ENCODE data around the gene DEPDC4.
A peak's percentile ranks its signal among the peaks of the same experiment; 100 is the strongest.
"Not testable (repeated sequence)": the region's sequence is repeated elsewhere in the genome, so short reads cannot be mapped to it uniquely, and the experiment has no call there.

Gene DEPDC4

DNA sequence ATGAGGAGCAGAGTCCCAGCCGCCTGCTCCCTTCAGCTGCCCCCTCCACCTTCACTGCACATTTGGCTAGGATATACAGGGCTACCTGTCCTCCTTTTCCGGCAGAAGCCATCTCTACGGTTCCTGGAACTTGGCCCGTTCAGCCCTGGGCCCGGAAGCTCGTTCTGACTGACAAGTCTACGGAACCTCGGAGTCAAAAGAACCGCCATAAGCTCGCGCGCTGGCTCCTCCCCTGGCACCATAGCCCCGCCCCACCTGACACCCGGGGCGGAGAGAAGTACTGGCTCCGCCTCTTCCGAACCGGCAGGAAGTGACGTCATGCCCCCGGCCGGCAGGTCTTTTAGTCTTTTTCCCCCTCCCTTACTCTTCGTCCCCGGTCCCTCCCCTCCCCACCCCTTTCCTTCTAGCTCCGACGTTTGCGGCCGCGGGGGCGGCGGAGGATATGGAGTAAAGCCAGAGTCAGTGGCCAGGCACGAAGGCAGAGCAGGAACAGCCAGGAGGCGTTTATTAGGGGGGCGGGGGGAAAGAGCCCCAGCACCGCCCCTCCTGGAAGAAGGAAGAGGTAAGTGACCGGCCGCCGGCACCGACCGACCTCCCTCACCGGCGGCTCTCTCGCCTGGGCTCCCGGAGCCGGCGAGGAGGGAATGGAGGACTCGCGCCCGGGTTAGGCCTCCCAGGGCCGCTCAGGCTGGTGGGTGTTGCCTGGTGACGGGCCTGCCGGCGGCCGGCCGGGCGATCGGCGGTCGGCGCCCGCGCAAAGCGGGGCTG lies at the start of gene DEPDC4, which contains the start of gene SCYL2:
Gene DEPDC4, minus strand, starts transcription at position 245 of the 768 bp plus-strand sequence. Its CDS starts 3 bp downstream, at position 242.
Gene SCYL2, plus strand, starts transcription at position 343 of the 768 bp plus-strand sequence. CDS start 15,794 bp downstream, outside the sequence.
- TF ChIP-seq CTCF (IDR thresholded peaks at IDR 0.05; ENCODE audit: borderline replicate concordance, insufficient read depth, low read depth, low read length) = no peak
- peak within 1 kb of the TSS; percentile 80 for H3K4me3 ChIP-seq (ENCODE audit: low read depth, low read length)

- TF ChIP-seq CTCF (IDR thresholded peaks at IDR 0.05; ENCODE audit: borderline replicate concordance, insufficient read depth, low read depth, low read length) = no peak
- H3K4me3 ChIP-seq (ENCODE audit: low read depth, low read length) = no peak overlapping the region
Measured at GRCh38 chr12:100311317-100311716, 44.4 kb upstream of the DEPDC4 start.

DNA sequence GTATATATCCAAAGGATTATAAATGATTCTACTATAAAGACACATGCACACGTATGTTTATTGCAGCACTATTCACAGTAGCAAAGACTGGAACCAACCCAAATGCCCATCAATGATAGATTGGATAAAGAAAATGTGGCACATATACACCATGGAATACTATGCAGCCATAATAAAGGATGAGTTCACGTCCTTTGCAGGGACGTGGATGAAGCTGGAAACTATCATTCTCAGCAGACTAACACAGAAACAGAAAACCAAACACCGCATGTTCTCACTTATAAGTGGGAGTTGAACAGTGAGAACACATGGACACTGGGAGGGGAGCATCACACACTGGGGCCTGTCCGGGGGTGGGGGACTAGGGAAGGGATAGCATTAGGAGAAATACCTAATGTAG lies 41.3 kb upstream of the DEPDC4 start:
- not testable (repeated sequence) for H3K4me3 ChIP-seq (ENCODE audit: low read depth, low read length)

GRCh38 chr12:100304334-100304733 lies 37.5 kb upstream of the DEPDC4 start:
- not testable (repeated sequence) for H3K4me3 ChIP-seq (ENCODE audit: low read depth, low read length)

DNA sequence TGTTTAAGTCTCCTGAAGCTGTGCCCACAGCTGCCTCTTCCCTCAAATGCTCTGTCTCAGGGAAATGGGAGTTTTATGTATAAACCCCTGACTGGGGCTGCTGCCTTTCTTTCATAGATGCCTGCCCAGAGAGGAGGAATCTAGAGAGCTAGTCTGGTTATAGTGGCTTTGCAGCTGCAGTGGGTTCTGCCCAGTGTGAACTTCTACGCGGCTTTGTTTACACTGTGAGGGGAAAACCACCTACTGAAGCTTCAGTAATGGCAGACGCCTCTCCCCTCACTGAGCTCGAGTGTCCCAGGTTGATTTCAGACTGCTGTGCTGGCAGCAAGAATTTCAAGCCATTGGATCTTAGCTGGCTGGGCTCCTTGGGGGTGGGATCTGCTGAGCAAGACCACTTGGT lies 37.0 kb upstream of the DEPDC4 start:
- no peak overlapping the region for H3K4me3 ChIP-seq (ENCODE audit: low read depth, low read length)
- no peak for TF ChIP-seq CTCF (IDR thresholded peaks at IDR 0.05; ENCODE audit: borderline replicate concordance, insufficient read depth, low read depth, low read length)

GRCh38 chr12:100302081-100302480 lies 35.2 kb upstream of the DEPDC4 start:
- H3K4me3 ChIP-seq (ENCODE audit: low read depth, low read length) = no peak overlapping the region
- TF ChIP-seq CTCF (IDR thresholded peaks at IDR 0.05; ENCODE audit: borderline replicate concordance, insufficient read depth, low read depth, low read length) = no peak

DNA sequence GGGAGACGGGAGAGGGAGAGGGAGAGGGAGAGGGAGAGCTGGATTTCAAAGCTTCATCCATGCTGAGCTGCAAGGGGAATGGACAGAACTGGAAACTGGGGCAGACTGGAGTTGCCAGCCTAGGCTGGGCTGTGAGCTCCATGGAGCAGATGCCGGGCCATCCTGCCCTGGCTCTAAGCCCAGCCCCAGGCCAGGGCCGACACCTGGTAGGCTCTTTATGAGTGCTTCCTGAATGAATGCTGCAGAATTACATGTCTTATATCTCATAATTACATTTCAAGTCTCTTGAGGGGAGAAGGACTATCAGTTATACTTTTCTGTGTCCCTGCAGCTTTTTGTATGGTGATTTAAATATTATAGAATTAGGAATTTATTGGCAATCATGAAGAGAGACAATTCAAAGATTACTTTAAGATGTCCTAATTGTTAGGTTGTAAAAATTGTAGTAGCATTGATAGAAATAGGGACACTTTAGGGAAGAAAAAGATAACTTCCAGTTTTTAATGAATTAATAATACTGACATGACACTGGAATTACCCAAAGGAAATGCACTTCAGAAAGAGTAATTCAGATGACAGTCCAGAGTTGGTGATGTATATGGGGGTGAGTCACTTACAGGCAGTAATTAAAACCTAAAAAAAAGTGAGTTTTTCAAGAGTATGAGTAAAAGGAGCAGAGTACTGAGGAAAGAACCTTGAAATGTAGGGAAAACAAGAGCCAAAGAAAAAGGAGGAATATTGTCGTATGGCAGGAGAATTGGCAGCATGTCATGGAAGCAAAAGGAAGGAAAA lies 29.1 kb upstream of the DEPDC4 start:
- H3K4me3 ChIP-seq (ENCODE audit: low read depth, low read length) = no peak overlapping the region
- TF ChIP-seq CTCF (IDR thresholded peaks at IDR 0.05; ENCODE audit: borderline replicate concordance, insufficient read depth, low read depth, low read length) = no peak

- H3K4me3 ChIP-seq (ENCODE audit: low read depth, low read length) = not testable (repeated sequence)
Measured at GRCh38 chr12:100294366-100294765, 27.5 kb upstream of the DEPDC4 start.
